ENCODE measurements around the gene B4GALNT3.

The B4GALNT3 gene

DNA sequence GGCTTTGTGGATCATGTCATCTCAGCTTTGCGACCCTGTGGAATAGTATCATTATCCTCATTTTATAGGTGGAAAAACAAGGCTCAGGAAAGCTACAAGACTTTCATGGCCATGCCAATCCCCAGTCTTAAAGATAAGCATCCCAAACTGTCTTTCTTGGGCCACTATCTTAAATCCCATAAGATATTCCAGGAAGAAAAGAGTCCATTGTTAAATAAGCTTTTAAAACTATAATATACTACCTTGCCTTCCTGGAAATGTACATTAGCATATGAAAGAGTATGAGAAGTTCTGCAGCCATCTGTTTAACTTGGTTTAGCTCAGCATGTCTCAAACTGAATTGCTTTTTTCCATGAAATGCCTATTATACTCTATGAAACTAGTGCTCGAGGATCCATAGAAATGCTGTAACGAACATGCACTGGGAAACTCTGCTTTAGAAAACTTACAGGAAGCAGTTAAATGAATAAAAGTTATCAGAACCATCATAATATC, 77.1 kb downstream of the B4GALNT3 start:
- TF ChIP-seq POLR2AphosphoS5 (IDR thresholded peaks at IDR 0.05; ENCODE audit: low read depth, low read length) (no peak), SIN3A (IDR thresholded peaks at IDR 0.05; ENCODE audit: borderline replicate concordance, insufficient read depth, low read length) (no peak), TAF1 (IDR thresholded peaks at IDR 0.05; ENCODE audit: borderline replicate concordance, insufficient read depth, low read length) (no peak), FOXP2 (optimal IDR thresholded peaks at IDR 0.05; ENCODE audit: borderline replicate concordance, extremely low read depth, extremely low read length, insufficient read depth) (no peak), REST (IDR thresholded peaks at IDR 0.05; ENCODE audit: insufficient read depth in 1 of 2, low read depth in 2 of 2, low read length in 2 of 2) (no peak)

DNA sequence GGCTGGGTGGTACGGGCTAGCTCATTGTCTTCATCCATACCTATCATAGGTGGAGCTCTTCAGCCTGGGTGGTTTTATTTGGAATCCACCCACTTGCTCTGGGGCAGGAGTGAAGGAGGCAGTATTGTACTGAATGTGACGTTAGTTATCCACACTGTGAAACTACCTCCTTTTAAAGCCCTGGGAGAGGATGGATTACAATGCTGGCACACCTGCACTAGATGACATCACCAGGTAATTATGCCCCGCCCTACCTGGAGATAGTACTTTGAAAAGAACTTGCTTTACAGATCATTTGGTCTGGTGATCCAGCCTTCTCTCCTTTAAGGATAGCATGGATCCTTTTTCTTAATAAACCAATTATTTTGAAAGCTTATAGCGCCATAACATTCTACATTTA, 78.0 kb downstream of the B4GALNT3 start:
- TF ChIP-seq POLR2AphosphoS5 (IDR thresholded peaks at IDR 0.05; ENCODE audit: low read depth, low read length) = no peak
- no peak for TF ChIP-seq SIN3A (IDR thresholded peaks at IDR 0.05; ENCODE audit: borderline replicate concordance, insufficient read depth, low read length)
- no peak for TF ChIP-seq FOXP2 (optimal IDR thresholded peaks at IDR 0.05; ENCODE audit: borderline replicate concordance, extremely low read depth, extremely low read length, insufficient read depth)
- TF ChIP-seq TAF1 (IDR thresholded peaks at IDR 0.05; ENCODE audit: borderline replicate concordance, insufficient read depth, low read length) = no peak
- TF ChIP-seq REST (IDR thresholded peaks at IDR 0.05; ENCODE audit: insufficient read depth in 1 of 2, low read depth in 2 of 2, low read length in 2 of 2) = no peak

- TF ChIP-seq FOXP2 (optimal IDR thresholded peaks at IDR 0.05; ENCODE audit: borderline replicate concordance, extremely low read depth, extremely low read length, insufficient read depth) (peak; percentile 84), POLR2AphosphoS5 (IDR thresholded peaks at IDR 0.05; ENCODE audit: low read depth, low read length) (0 out of 2 replicates have a peak, but pooled peaks have one; percentile 53), TAF1 (IDR thresholded peaks at IDR 0.05; ENCODE audit: borderline replicate concordance, insufficient read depth, low read length) (no peak)
Observed at GRCh38 chr12:538731-539539, 79.2 kb downstream of the B4GALNT3 start.

- TF ChIP-seq SIN3A (IDR thresholded peaks at IDR 0.05; ENCODE audit: borderline replicate concordance, insufficient read depth, low read length) (no peak), POLR2AphosphoS5 (IDR thresholded peaks at IDR 0.05; ENCODE audit: low read depth, low read length) (no peak), TAF1 (IDR thresholded peaks at IDR 0.05; ENCODE audit: borderline replicate concordance, insufficient read depth, low read length) (no peak), REST (IDR thresholded peaks at IDR 0.05; ENCODE audit: insufficient read depth in 1 of 2, low read depth in 2 of 2, low read length in 2 of 2) (no peak)
Observed at GRCh38 chr12:539540-540310, 80.0 kb downstream of the B4GALNT3 start.

DNA sequence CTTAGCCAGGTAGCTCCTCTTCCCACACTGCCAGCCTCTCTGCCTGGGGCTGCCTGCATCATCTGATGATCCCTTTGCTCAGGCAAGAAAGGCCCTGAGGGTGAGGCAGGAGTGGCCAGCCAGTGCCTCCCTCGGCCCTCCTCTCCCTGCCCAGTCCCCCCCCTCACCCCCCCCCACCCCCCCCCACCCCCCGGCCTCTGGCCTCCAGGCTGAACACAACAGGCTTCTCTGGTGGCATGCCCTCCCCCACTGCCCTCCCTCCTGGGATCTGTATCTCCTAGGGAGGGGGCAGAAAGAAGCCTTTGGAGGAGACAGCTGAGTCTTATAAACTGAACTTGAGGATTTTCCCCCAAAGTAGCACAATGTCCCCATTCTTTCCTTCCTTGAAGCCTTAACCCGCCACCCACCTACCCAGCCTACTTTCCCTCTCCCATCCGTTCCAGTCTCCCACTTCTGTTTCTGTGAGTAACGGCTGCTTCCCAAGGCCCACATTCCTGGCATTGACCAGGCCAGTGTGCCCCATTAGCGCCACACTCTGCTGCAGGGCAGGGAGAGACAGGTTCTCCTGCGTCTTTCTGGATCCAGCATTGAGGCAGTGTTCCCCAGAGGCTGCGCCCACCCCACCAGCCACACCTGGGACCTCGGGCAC, 82.1 kb downstream of the B4GALNT3 start:
- TF ChIP-seq REST (IDR thresholded peaks at IDR 0.05; ENCODE audit: insufficient read depth in 1 of 2, low read depth in 2 of 2, low read length in 2 of 2) (no peak), SIN3A (IDR thresholded peaks at IDR 0.05; ENCODE audit: borderline replicate concordance, insufficient read depth, low read length) (no peak), FOXP2 (optimal IDR thresholded peaks at IDR 0.05; ENCODE audit: borderline replicate concordance, extremely low read depth, extremely low read length, insufficient read depth) (no peak), TAF1 (IDR thresholded peaks at IDR 0.05; ENCODE audit: borderline replicate concordance, insufficient read depth, low read length) (no peak), POLR2AphosphoS5 (IDR thresholded peaks at IDR 0.05; ENCODE audit: low read depth, low read length) (no peak)

Data from PFSK-1 (cell line).